Hematopoietic multipotent progenitor cell treated with erythropoietin and hydrocortisone succinate and interleukin-3 and kit ligand, for 4 days (in vitro differentiated cells): Measurements from ENCODE around the gene MTHFSD.

Experiments used
- DNase-seq: peaks from one replicate; pipeline ENCODE4 v3.0.0-alpha.2; 2015

Gene MTHFSD

DNA sequence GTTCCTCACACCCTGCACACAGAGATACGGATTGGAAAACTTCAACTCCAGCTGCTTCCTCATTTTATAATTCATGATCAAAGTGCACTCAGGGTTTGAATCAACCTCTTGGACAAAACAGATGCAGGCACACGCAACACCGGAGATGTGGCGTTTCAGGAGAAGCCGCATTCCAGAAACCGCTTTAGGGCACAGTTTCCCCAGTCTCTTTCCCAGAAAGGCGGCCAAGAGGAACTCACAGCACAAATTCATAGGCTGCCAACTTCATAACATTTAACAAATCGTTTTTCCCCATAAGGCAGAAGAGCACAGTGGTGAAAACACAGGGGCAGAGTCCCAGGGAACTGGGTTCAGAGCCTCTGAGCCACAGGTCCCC, 8.4 kb downstream of the MTHFSD start:
- DNase-seq, result no peak

DNA sequence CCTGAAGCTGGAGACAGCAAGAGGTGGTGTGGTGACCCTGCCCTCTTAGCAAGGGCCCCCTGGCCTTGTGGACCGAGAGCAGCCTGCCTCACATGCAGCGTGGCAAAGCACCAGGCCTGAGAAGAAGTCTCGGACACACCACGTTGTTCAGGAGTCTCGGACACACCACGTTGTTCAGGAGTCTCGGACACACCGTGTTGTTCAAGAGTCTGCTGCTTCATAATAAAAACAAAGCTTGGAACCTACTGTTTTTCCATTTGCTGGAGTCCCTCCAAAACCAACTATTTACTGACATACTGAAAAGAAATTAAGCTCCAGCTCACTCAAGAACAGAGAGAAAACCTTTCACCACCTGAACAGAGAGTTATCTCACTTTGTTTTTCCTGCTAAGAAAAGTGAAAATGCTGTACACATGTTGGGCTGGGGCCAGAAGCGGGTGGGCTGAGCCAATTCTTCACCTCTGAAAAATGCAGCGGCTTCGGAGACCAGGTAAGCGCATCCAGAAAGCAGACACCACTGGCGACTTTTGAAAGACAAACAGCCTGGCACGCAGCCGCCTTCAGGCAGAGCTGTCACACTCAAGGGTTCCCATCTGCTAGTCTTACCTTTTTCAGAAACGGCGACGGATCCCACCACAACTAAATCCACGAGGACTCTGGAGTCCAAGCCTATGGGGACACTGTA, 8.9 kb downstream of the MTHFSD start:
- DNase-seq, result no peak

DNA sequence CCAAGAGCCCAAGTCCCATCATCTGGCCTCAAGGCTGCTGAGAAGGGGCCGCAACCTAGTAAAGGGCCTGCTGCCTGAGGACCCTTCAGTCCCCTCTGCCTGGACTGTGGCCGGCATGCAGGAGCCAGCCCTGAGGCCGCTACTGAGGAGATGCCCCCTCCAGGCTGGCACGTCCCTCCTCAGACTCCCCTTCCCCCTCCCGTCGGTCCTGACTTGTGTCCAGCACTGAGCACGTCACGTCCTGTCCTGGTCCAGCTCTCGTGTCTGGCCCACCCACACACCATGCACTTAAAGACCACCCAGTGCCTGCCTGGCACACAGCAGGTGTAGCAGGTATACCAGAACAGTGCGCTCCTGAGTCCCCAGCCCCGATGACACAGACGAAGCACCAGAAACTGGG, 9.6 kb downstream of the MTHFSD start:
- no peak for DNase-seq

DNA sequence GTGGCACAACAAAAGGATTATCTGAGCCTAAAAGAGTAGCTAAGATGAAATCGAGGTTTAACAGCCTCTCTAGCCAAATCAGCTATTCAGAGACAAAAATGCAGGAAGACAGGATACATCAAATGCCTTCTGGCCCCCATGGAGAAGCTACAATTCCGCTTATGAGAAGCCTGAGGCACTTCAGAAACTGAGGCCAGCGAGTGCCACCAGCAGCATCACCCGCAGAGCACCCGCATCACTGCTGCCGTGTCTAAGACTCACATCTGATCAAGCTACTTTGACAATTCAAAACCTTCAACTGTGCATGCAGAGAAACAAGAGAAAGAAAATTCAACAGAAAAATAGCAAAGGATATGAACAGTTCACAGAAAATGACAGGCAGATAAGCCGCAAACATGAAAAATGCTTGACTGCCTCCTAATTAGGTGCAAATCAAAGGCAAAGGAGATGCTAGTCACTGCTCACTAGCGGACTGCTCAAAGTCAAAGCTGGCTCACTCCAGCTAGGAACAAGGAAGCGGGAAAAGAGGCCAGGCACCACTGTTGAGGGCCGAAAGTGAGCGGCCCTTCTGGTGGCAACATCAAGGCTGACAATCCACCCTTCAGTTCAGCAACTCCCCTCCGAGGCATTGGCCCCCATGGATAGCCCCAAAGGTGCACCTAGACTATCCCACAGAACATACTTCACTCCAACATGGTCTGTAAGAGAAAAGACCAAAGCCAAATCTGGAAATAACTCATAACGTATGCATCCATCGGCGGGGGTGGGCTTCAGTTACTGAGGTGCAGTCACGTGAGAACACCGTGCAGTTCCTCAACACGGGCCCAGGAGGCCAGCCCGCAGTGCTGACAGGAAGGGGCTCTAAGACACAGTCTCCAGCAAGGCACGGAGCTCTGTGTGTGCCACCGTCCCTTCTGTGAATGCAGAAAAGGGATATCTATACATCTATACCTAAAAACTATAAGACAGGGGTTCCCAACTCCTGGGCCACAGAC, 12.0 kb downstream of the MTHFSD start:
- DNase-seq, result no peak

DNA sequence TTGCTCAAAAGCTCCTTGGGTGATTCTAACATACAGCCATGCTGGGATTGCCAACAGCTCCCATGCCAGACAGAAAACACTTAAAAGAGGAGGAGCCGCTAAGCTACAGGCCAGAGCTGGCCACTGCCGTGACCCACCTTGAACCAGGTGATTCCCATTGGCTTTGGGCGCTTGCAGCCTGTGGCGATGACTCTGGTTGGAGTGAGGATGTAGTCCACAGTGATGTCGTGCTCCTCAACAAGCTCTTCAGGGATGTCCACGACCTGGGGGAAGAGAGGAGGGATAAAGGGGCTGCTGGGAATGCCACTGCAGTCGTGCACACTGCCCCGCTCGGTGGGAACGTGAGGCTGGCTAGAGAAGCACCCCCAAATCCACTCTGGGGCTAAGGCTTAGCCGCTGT, 13.5 kb downstream of the MTHFSD start:
- DNase-seq, result no peak

DNA sequence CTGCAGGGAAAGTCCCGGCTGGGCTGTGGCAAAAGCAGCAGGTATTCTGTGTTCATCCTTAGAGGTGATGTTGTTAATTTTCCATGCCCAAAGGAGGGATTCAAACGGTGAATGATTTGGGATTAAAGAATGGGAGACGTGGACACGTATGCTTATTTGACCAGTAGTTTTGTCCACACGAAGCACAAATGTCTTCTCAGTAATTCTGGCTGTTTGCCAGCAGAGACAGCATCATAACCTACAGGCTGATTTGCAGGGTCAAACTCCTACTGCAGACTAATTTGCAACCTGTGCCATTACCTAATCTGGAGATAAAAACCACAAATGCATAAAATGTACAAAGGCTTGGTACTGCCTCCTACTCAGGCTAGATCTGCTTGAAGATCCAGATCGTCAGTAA, 14.1 kb downstream of the MTHFSD start:
- DNase-seq, result no peak

DNA sequence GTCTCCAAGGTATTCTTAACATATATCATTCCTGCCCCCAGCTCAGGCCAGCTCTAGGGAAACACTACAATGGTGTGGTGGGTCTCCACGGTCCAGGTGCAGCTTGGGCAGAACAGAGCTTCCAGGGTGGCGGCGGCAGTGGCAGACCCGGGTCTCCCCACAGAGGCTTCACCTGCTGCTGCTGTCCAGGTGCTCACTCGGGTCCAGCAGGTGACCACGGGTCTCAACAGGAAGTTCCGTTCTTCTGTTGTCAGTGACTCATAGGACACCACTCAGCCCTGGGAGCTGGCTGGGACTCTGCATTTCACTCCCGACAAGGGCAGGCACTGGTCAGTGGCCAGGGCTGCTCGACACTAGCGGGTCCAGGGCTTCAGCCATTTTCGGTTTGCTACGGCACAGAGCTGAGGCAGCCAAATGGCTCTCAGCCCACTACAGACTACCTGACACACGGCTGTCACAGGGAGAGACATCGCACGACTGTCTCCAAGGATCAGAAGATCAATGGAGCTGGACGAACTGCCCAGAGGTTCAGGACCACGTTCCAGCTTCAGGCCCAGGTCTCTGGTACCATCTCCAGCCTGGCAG, 16.7 kb downstream of the MTHFSD start:
- no peak for DNase-seq

DNA sequence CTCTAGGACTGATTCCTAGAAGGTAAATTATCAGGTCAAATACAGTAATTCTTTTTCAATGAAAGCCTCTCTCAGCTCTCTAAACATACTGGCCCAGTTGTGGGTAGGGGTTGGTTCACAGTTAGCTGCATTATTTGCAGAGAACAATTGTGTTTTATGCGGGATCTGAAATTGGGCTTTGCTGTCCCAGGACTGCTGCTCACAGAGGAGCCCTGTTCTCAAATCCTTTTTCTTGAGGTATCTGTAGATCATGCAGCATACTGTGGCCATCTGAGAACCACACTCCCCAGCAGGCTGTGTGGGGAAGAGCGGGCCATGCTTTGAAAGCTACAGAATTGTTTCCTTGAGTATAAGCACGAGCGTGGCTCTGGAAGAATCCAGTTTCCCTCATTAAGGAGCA, 17.5 kb downstream of the MTHFSD start:
- DNase-seq, result no peak

DNA sequence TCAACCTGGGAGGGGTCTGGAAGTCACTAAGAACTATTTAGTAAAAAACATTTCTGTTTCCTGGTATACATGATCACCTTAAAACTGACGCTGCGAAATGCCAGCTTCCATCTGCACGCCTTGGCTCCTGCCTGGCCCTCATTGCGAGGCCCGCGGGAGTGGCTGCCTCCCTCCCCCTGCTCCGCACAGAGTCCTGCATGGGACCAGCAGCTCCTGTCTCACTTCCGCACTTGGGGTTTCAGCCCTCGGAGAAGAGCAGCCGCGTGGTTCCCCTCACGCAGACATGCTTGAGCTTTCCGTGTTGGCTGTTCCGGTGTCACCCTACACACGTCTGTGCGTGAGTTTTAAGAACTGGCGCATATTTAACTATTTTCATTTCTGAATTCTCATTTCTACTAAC, 18.4 kb downstream of the MTHFSD start:
- no peak for DNase-seq

DNA sequence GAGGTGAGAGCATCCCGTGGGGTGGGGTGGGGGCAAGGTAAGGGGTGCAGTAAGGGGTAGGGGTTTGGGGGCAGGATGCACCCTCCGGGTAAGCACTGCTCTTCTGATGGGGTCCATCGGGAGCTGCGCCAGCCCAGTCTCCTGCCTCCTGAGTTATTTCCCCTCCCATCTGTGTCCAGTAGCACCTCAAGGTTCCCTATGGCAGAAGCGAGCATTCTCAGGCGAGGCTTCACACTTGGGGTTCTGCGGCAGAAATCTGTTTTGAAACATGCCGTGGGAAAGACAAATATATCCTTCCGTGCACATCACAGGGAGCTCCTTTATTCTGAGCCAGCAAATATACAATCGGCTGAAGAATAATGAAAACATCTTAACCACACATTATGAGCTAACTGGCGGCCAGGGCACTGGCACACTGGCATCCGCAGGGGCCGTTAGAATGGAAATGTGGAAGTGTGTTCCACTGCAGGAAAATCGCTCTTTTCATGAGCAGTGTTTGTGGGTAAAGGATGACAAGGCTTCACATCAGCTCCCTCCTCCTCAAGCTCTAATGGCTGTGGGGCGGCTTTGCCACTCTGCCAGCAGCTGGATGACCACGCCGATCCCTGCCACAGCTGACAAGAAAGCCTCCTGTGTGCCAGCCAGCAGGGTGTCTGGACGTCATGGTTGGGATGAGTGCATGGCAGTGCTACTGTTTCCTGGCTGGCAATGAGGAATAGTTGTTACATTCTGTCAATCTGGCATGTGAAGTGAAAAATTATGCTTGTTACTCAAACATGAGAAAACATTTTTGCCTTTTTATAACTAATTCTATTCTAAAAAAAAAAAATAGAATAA, 20.0 kb downstream of the MTHFSD start:
- no peak for DNase-seq

DNA sequence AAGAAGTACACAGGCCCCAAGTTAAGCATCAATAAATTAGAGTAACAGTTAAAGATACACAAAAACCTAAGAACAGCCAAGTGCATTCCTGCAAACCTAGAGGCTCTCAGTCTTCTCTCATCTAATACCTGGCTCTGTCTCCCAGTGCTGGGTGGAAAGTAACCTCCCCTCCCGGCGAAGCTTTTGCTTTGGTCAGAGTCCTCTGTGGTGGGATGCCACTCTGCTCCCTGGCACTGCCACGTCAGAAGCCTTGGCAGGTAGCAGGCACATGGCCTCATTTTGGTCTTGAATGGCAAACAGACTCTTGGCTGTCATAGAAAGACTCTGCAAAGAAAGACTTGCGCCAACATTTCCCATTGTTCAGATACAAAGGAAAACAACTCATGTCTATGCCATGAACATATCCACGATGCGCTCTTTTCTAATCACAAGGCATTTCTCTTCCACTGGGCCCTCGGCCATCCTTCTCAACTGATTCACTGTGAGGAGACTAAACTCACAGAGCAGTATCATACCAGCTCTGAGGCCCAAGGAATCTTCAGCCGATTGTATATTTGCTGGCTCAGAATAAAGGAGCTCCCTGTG, 21.2 kb downstream of the MTHFSD start:
- DNase-seq, result no peak

DNA sequence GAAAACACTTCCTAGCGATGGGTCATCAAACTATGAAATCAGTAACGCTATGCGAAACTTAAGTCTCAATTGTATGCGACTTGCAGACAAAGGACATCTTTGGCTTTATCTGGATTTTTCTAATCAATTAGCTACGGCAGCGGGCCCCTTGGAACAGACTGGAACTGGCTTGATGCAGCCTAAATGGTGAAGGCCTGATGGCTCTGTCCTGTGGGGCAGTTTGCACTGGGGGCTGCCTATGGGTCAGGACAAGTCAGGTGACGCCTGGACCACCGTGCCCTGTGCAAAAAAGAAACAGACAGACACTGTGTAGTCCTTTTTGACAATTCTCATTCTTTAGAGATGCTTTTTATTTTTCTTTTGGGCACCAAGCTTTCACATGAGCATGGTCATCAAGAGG, 22.0 kb downstream of the MTHFSD start:
- DNase-seq, result no peak

DNA sequence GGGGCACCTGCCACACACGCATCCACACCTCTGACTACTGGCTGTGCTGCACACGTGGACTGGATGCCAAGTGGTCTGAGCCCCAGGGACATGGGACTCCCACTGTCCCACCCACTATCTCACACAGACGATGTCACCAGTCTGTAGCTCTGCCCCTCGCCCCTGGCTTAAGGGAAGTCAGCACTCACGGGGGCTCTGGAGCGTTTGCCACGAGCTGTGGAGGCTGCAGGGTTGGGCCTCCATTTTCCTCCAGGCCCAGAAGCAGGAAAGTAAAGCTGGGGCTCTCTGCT, 22.6 kb downstream of the MTHFSD start:
- DNase-seq, result no peak

DNA sequence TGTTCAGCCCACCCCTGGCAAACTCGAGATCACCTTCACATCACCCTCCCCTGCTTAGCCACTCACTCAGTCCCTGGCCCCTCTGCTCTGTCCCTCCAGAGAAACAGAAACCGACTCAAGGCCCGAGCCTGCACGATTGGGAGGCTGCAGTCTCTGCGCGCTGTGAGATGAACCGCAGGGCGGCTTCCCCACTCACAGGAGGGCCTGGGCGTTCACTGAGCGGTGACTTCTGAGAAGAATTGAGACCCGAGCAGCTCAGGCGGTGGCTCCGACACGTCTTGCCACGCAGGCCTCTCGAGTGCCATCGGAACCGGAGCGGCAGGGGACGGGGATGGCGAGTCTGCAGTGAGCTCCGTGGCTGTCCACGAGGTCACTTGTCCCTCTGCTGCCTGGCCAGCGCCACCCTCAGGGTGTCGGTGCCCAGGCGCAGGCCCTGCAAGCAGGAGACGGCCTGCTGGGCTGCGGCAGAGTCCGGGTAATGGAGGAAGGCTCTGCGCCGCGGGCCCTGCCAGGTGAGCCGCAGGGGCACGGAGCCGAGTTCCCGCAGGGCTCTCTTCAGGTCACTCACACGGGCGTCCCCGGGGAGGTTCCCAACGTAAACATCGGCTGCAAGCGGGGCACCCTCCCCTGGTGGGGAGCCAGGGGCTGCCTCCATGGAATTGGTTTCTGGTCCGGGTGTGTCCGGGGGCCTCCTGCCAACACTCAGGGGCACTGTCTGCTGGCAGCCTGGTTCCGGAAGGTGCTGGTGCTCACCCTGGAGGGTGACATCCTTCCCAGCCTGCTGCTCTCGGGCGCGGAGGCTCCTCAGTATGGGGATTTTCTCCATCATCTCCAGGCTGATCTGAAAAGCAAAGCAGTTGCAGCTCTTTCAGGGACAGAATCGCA, 23.2 kb downstream of the MTHFSD start:
- DNase-seq, result no peak

DNA sequence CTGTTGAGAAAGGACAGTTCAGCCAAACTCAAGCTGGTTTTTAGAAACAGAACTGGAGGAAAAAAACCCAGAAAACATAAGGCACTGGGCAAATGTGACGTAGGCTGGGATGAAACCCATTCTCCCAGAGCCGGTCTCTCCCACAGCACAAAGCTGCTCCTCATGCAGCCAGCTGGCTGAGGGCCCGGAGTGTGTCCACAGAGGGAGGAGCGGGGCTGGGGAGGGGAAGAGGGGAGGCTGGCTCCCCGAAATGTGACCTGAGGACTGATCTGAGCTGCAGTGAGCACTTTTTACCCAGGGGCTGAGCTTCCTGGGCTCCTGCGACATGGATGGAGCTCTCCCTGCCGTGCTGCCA, 23.9 kb downstream of the MTHFSD start:
- DNase-seq, result no peak

DNA sequence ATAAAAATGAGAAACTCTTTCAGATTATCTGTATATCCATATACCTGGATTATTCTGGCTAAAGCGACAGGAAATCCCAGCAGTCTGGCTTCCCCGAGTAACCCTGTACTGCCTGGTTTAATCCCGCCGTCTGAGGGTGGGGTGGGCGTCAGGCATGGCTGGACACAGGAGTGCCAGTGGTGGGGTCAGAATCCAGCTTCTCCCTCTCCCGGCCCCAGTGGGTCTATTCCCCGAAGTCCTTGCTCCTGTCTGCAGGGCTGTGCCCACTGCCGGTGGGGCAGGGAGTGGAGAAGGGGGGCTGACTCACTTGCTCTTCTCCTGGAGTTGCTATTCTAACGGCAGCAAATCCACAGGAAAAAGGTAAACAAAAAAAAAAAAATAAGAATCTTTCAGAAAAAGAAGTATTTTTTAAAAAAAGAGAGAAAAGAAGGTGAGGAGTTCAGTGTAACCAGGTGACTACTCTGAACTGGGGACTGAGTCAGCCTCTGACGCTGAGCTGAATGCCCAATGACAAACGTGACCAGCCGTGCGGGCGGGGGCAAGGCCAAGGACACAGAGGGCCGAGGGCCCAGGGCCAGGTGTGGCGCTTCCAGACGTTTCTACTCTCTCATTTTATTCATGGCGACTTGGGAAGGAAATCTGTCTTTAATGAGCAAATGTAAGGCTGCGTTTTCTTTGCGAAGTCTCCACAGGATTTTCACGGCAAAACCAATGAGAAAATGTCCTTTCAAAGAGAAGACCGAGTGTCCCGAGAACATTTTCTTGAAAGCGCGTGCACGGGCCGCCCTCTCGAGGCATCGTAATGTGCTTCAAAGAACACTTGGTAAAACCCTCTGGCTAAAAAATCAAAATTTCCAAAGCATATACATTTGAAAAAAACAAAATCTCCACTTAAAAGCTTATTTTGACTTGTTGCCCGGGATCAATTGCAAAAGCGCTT, 24.5 kb downstream of the MTHFSD start:
- no peak for DNase-seq

DNA sequence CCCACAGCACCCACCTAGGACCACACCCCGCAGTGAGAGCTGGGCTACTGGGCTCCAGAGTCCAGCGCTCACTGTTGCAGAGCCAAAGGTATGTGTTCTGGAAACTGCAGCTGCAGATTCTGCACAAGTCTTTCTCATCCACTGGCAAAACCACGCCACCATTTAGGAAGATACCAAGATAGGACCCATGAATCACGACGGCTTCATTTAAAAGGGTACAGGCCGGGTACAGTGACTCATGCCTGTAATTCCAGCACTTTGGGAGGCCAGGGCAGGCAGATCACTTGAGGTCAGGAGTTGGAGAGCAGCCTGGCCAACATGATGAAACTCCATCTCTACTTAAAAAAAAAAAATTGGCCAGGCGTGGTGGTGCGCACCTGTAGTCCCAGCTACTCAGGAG, 25.9 kb downstream of the MTHFSD start:
- no peak for DNase-seq

DNA sequence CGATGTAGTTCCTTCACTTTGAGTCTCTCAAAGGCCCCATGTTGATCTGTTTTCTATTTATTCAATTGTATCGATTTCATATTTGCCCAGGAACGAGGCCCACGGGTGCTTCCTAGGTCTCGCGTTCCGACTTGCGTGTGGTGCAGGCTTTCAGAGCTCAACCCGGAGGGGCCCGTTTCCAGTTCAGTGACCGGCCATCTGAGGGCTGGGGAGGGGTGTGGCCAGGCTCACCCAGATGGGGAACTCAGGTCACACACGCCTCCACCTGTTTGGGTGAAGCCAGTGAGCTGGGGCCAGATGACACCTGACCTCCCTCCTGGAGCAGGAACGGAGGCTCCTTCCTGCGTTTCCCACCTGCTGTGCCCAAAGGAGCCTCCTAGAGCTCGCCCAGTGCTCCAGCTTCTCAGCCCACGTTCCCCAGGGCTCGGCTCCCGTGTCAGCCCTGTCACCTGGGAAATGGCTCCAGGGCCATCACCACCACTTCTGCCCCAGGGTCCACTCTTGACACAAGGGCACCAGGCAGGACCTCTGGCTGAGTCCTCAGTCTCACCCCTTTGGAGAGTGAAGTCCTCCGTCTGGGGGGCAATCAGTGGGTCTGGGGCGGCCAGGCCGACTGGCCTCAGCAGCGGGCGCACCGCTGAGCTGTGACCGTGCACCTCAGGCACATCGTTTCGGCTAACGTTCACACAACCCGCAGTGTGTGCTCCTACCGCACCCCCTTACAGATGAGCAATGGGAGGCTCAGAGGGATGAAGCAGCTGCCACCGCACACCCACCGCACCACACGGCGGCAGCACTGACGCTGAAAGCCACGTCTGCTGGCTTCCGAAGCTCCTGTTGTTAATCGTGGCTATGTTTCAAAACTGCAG, 26.7 kb downstream of the MTHFSD start:
- no peak for DNase-seq

DNA sequence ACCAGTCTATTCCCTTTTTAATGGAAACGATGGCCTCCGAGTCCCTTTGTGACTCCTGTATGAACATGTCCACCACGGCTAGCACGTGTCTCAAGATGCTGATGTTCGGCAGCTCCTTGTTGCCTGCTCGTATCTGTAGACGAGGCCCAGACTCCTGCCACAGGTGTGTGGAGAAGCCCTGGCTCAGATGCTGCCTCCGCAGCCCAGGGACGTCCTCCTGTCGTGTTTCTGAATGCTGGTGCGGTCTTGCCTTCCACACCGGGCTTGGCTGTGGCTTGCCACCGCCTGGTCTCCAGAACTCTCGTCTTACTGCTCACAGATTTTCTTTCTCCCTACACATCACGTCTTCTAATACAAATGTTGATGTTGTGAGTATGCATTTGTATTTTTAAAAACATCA, 27.7 kb downstream of the MTHFSD start:
- DNase-seq, result no peak

DNA sequence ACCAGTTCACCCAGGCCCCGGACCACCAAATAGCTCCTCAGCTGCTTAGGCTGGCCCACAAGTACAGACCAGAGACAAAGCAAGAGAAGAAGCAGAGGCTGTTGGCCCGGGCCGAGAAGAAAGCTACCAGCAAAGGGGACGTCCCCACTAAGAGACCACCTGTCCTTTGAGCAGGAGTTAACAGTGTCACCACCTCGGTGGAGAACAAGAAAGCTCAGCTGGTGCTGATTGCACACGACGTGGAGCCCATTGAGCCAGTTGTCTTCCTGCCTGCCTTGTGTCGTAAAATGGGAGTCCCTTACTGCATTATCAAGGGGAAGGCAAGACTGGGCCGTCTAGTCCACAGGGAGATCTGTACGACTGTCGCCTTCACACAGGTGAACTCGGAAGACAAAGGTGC, 29.3 kb downstream of the MTHFSD start:
- no peak for DNase-seq
